HFF-Myc (cell line): ENCODE measurements around the gene EIF4G3.

ENCODE experiments used
- DNase-seq: peaks from one replicate; pipeline ENCODE4 v3.0.0-alpha.2; 2011; ENCODE audit warnings: low read depth; ENCODE audit errors: extremely low read depth
- H3K4me3 ChIP-seq: replicated peaks from 2 replicates; pipeline ENCODE4 v1.5.1; 2011; ENCODE audit warnings: low read depth, mild to moderate bottlenecking, control low read depth, low read length
- TF ChIP-seq, protein P1 (sequence below): IDR thresholded peaks from 2 replicates; pipeline ENCODE4 v1.5.1; 2012; ENCODE audit warnings: mild to moderate bottlenecking, low read depth, low read length, control low read depth; ENCODE audit errors: missing control alignments

Gene EIF4G3, protein sequence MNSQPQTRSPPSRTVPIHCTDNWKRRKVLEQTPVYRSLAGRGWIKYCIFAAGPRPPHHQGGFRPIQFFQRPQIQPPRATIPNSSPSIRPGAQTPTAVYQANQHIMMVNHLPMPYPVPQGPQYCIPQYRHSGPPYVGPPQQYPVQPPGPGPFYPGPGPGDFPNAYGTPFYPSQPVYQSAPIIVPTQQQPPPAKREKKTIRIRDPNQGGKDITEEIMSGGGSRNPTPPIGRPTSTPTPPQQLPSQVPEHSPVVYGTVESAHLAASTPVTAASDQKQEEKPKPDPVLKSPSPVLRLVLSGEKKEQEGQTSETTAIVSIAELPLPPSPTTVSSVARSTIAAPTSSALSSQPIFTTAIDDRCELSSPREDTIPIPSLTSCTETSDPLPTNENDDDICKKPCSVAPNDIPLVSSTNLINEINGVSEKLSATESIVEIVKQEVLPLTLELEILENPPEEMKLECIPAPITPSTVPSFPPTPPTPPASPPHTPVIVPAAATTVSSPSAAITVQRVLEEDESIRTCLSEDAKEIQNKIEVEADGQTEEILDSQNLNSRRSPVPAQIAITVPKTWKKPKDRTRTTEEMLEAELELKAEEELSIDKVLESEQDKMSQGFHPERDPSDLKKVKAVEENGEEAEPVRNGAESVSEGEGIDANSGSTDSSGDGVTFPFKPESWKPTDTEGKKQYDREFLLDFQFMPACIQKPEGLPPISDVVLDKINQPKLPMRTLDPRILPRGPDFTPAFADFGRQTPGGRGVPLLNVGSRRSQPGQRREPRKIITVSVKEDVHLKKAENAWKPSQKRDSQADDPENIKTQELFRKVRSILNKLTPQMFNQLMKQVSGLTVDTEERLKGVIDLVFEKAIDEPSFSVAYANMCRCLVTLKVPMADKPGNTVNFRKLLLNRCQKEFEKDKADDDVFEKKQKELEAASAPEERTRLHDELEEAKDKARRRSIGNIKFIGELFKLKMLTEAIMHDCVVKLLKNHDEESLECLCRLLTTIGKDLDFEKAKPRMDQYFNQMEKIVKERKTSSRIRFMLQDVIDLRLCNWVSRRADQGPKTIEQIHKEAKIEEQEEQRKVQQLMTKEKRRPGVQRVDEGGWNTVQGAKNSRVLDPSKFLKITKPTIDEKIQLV (N-terminal part only)

DNA sequence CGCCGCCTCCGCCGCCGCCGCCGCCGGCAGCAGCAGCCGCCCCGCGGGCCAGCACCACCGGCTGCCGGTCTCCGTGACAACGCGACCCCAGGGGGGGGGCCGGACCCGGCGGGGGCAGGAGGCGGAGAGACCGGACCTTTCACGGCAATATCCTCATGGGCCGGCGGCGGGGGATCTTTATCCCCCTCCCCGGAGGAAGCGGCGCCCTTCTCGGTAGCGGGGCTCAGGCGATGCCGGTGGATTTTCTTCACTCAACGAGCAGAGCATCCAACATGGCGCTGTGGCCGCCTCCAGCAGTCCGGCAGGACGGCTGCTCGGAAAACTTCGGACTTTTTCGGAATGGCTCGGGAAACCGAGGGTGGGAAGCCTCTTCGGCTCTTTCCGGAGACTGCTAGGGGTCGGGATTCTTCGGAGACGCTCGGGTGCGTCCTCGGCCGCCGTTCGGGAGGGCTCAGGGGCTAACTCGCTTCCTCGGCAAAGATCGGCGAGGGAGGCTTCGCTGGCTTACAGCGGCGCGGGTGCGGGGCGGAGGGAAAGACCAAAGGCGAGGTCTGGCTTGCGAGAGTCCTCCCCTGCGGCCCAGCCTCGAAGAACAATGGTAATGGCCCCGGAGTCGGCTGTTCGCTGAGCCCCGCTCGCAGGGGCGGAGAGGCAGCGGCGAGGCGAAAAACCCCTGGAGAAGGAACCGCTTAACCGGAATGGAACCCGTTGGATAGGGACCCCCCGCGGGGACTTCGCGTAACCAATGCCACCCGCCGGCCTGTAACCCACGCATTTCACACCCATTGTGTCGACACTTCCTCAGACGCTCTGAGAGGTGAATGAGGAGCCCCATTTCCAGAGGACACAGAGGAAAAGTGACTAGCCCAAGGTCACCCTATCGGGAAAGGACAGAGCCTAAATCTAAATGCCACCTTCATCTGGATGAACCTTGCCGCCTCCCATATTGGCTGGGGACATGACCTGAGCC, at the start of gene EIF4G3:
Gene EIF4G3 (minus strand): TSS at position 312 of the 970 bp plus-strand sequence. CDS start 174,155 bp downstream, outside the sequence.
- H3K4me3 ChIP-seq: peak within 1 kb of the TSS; percentile 98
- DNase-seq: peak; percentile 91
- TF ChIP-seq, protein P1, sequence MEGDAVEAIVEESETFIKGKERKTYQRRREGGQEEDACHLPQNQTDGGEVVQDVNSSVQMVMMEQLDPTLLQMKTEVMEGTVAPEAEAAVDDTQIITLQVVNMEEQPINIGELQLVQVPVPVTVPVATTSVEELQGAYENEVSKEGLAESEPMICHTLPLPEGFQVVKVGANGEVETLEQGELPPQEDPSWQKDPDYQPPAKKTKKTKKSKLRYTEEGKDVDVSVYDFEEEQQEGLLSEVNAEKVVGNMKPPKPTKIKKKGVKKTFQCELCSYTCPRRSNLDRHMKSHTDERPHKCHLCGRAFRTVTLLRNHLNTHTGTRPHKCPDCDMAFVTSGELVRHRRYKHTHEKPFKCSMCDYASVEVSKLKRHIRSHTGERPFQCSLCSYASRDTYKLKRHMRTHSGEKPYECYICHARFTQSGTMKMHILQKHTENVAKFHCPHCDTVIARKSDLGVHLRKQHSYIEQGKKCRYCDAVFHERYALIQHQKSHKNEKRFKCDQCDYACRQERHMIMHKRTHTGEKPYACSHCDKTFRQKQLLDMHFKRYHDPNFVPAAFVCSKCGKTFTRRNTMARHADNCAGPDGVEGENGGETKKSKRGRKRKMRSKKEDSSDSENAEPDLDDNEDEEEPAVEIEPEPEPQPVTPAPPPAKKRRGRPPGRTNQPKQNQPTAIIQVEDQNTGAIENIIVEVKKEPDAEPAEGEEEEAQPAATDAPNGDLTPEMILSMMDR: no peak

DNA sequence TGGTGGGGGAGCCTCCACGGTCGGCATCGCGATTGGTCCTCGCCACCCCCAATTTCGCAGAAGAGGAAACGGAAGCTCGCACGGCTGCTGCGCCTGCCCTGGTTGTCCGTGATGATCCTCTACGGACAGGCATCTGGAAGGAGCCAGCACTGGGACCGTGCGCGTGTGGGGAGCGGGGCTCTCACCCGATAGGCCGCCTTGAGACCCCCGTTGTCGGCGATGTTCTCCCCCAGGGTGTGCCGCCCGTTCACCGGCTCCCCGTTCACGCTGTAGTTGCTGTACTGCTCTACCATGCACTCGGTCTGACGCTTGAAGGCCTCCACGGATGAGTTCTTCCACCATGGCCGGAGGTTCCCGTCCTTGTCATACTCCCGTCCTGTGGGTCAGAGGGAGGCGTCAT, 48.4 kb upstream of the EIF4G3 start:
- no peak overlapping the region for H3K4me3 ChIP-seq
- DNase-seq: no peak
- TF ChIP-seq, protein P1: no peak

DNA sequence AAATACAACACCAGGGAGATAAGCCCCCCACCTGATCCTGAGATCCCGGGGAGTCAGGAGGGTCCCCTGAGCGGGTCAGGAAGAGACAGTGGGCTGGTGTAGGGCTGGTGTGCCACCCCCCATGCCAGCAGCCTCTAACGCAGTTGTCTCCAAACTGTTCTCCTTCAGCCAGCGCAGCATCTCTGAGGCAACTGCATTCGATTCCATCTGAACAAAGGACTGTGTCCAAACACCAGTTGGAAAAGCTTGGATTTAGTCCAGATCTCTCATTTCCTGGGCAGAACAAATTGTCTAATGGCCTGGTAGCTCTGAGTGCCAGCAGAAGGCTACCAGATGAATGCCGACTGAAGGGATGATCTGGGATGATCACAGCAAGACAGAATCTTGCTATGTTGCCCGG, 44.1 kb upstream of the EIF4G3 start:
- TF ChIP-seq, protein P1: no peak
- H3K4me3 ChIP-seq: no peak overlapping the region
- no peak for DNase-seq

DNA sequence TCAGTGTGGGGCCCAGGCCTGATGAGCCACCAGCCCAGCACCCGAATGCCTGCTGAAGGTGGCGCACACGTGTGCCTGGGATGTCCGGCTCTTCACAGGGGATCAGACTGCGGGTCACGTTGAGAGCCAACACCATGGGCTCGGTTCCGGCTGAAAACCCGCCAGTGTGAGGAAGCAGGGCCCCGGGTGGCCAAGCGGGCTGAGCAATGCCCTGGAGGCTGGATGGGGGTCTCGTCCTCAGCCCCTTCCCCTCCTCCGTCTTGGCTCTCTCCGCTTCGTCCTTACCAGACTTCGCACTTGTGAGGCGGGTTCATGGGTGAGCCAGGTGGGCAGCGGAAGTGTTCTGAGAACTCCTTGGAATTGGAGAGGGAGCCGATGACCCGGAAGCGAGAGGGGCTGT, 43.0 kb upstream of the EIF4G3 start:
- no peak for DNase-seq
- no peak overlapping the region for H3K4me3 ChIP-seq
- TF ChIP-seq, protein P1: no peak

DNA sequence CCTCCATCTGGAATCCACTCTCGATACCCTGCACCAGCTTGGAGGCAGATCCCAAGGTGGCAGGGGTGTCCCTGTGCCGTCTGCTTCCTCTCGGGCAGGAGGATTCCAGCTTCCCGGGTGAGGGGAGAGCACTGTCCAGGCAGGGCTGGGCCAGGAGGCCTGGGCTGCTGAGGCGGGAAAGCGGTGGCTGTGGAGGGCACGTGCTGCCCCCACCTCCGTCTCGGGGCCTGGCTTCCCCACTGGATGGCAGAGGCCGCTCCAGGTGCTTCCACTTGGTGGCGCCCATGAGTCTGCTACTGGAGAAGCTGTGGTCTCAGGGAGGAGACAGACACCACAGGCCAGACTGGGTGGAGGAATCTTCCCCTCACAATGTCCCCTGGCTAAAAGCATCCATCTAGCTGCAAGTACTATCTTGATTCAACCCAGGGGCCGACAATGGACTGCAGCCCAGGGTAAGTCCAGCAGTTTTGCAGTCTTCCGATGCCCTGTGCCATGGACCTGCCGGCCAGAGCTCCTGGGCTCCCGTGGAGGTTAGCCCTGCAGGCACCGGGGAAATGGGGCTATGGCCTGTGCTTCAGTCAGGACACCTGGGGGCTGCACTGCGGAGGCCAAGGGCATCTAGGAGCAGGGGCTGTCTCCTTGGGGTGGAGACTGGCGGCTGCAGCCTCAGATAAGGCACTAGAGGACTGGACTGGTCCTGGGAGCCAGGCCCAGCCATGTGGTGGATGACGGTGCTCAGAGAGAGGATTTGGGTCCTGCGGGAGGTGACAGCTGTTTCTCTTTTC, 41.3 kb upstream of the EIF4G3 start:
- no peak for DNase-seq
- no peak overlapping the region for H3K4me3 ChIP-seq
- TF ChIP-seq, protein P1: peak; percentile 54
